ES-I3 (cell line): Measurements from ENCODE around the gene CISD1.
"Not testable (repeated sequence)": the region's sequence is repeated elsewhere in the genome, so short reads cannot be mapped to it uniquely, and the experiment has no call there.

Experiments used
- H3K36me3 ChIP-seq: 2 replicates; pipeline ENCODE4 v1.6.1; 2013; ENCODE audit warnings: mild to moderate bottlenecking, low read length, control low read depth, moderate library complexity; ENCODE audit not compliant: insufficient read depth
- H3K4me1 ChIP-seq: 2 replicates; pipeline ENCODE4 v1.6.1; 2013; ENCODE audit warnings: mild to moderate bottlenecking, control low read depth, low read length; ENCODE audit not compliant: insufficient read depth
- H3K9ac ChIP-seq: 2 replicates; pipeline ENCODE4 v1.6.1; 2013; ENCODE audit warnings: low read depth, mild to moderate bottlenecking, low read length, moderate library complexity
- H3K9me3 ChIP-seq: 2 replicates; pipeline ENCODE4 v1.6.1; 2013; ENCODE audit warnings: mild to moderate bottlenecking, low read length, moderate library complexity; ENCODE audit not compliant: control insufficient read depth, insufficient read depth

CISD1 gene

DNA sequence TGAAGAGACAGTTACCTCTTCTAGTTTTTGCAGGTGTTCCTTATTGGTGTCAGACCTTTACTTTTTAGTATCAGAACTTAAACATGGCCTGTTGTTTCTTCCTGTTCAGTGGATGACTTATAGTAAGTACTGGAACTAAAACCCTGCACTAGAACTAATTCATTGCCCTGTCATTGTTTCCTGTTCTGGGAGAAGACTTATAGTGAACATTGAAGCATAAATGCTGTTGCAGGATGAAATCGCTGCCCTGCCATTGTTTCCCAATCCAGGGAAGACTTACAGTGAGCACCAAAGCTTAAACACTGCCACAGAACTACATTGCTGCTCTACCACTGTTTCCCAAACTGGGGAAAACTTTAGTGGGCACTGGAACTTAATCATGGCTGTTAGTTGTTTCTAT is 14.3 kb upstream of the CISD1 start:
- H3K4me1 ChIP-seq = no peaks in the 10 kb centered on the region
- no peak overlapping the region for H3K9ac ChIP-seq
- H3K9me3 ChIP-seq = peaks cover 11% of the 10 kb centered on the region
- H3K36me3 ChIP-seq = no peaks in the 10 kb centered on the region

DNA sequence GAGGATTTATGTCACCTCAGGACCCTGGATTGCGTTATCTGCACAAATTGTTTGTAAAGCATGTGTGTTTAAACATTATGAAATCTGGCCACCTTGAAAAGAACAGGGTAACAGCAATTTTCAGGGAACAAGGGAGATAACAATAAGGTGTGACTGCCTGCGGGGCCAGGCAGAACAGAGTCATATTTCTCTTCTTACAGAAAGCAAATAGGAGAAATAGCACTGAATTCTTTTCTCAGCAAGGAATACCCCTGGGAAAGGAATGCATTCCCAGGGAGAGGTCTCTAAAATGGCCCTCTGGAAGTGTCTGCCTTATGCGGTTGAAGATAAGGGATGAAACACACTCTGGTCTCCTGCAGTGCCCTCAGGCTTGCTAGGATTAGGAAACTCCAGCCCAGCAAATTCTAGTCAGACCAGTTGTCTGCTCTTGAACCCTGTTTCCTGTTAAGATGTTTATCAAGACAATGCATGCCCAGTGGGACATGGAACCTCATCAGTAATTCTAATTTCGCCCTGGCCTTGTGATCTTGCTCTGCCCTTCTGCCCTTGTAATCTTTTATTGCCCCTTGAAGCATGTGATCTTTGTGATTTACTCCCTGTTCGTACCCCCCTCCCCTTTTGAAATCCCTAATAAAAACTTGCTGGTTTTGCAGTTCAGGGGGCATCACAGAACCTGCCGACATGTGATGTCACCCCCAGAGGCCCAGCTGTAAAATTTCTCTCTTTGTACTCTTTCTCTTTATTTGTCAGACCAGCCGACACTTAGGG is 12.8 kb upstream of the CISD1 start:
- H3K36me3 ChIP-seq, H3K9ac ChIP-seq, H3K4me1 ChIP-seq: not testable (repeated sequence)
- H3K9me3 ChIP-seq = peaks cover 11% of the 10 kb centered on the region

DNA sequence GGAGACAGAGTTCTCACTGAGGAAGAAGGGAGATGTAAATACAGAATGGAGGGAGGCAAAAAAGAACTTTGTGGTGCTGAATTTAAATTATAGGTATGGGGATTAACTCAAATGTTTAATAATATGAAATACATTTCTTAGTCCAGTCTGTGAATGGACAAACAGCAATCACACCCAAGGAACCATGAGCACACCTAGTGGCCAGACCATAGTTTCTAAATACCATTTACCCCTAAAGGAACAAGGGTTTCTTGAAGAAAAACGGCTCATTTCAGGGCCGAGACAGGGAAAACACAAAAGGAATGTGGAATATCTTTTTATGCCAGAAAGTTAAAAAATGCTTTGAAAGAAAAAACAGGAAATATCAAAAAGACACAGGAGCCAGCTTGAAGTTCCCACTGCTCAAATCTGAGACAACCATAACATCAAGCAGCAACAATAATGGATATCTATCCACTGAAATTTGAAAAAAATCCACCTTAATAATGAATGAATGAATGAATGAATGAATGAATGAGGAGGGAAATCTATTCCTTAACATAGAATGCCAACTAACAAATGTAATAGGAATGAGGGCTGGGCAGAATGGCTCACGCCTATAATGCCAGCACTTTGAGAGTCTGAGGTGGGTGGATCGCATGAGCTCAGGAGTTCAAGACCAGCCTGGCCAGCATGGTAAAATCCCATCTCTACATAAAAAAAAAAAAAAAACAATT is 9.8 kb upstream of the CISD1 start:
- H3K9ac ChIP-seq = no peak overlapping the region
- H3K4me1 ChIP-seq = no peaks in the 10 kb centered on the region
- H3K9me3 ChIP-seq = peaks cover 7% of the 10 kb centered on the region
- H3K36me3 ChIP-seq = no peaks in the 10 kb centered on the region

DNA sequence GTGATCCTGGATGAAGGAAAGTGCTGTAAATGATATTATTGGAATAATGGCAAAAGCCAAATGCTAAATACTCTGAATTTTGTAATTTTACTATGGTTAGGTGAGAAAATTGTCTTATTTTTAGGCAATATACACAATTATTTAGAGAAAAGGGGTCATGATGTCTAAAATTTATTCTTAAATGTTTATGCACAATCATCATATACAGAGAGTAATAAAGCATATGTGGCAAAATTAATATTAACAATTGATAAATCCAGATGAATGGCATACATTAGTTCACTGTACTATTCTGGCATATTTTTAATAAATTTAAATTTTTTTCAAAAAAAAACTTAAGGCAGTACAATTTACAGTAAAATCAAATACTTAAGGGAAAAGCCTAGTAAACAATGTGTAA is 8.6 kb upstream of the CISD1 start:
- no peaks in the 10 kb centered on the region for H3K36me3 ChIP-seq
- H3K9me3 ChIP-seq = peaks cover 7% of the 10 kb centered on the region
- H3K4me1 ChIP-seq = peaks cover 3% of the 10 kb centered on the region; the same call in 1 of the 2 replicates
- H3K9ac ChIP-seq = no peak overlapping the region

DNA sequence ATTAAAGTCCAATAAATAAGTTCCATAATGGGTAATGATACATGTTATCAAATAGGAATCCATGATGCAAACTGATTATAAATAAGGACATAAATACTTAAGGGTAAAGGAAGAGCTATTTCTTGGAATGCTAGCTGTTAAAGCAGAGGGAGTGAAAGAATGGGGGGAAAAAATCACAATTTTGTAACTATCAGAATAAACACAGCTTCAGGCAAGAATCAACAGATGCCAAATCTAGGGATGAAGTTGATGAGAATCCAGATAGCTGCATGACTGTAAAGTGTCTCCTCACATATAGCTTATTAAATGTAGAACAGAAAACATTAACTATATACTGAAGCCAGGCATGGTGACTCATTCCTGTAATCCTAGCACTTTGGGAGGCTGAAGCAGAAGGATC is 6.2 kb upstream of the CISD1 start:
- Histone ChIP-seq H3K36me3 (no peaks in the 10 kb centered on the region), H3K9ac (no peak overlapping the region), H3K9me3 (peaks cover 3% of the 10 kb centered on the region), H3K4me1 (peaks cover 7% of the 10 kb centered on the region; the same call in 1 of the 2 replicates)

DNA sequence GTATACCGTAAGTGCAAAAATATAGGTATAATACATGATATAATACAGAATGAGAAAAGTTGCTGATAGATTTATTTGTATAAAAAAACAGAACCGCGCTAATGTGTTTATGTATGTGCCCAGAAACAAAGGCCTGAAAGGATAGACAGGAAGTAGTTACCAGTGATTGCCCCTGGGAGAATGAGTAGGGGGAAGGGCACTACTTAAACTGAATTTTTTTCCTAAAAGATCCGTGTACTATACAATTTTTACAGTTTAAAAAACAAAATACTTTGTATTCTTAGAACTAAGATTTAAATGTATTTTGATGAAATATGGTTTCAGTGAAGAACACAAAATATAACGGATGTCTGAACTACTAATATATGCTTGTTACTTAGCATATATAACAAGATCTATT is 4.2 kb upstream of the CISD1 start:
- H3K9me3 ChIP-seq = no peaks in the 10 kb centered on the region
- H3K9ac ChIP-seq = no peak overlapping the region
- no peaks in the 10 kb centered on the region for H3K36me3 ChIP-seq
- peaks cover 7% of the 10 kb centered on the region; the same call in 1 of the 2 replicates for H3K4me1 ChIP-seq

DNA sequence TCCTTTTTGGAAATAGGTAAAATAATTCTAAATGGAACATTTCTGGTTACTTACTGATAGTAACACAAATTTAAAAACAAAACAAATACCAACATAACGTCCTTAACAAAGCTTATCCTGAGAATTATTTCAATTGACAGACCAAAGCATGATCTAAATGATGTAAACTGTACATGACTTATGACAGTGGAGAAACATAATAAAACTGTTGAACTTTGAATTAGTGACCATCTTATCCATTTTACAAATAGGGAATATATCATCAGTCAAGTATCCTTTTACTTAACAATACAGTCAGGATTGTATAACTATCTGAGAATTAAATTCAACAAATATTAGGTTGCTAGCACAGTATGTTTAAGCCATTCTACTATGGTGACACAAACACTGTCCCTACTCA is 3.7 kb upstream of the CISD1 start:
- peak overlapping the region; percentile 72; the same call in 1 of the 2 replicates for H3K9ac ChIP-seq
- no peaks in the 10 kb centered on the region for H3K9me3 ChIP-seq
- peaks cover 7% of the 10 kb centered on the region; the same call in 1 of the 2 replicates for H3K4me1 ChIP-seq
- H3K36me3 ChIP-seq = no peaks in the 10 kb centered on the region

DNA sequence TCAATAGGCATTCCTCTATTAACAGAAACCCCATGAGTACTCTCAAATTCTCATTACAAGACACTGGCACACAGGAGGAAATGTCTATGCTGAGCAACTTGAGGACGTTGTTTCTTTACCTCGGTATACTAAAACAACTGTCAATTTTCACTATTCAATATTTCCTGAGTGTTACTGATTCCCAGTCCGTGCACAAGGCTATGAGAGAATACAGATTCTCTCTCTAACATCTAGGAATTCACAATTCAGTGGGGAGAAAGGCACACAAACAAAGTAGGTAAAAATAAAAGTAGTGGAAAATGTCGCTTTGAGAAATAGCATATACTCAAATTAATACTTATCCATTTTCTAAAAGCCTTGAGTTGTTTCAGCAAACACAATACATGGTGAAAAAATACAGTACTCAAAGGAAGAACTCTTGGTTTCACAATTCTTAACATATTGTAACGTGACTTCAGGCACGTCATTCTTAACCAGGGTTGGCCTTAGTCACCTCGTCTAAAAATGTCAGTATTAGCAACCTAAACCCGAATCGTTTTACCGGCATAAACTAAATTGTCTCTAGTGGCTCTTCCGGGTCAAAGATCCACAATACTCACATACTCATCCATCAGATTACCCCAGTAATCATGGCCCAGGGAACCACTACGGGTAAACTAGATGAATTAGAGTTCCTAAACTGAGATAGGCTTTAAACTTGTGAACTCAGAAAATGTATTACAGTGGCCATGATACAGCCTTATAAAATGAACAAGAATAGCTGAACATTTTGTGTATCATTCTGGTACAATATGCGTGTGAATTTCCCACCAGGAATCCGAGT is 2.7 kb upstream of the CISD1 start:
- Histone ChIP-seq H3K4me1 (peaks cover 7% of the 10 kb centered on the region; the same call in 1 of the 2 replicates), H3K9me3 (no peaks in the 10 kb centered on the region), H3K36me3 (no peaks in the 10 kb centered on the region), H3K9ac (peak overlapping the region; percentile 72)

DNA sequence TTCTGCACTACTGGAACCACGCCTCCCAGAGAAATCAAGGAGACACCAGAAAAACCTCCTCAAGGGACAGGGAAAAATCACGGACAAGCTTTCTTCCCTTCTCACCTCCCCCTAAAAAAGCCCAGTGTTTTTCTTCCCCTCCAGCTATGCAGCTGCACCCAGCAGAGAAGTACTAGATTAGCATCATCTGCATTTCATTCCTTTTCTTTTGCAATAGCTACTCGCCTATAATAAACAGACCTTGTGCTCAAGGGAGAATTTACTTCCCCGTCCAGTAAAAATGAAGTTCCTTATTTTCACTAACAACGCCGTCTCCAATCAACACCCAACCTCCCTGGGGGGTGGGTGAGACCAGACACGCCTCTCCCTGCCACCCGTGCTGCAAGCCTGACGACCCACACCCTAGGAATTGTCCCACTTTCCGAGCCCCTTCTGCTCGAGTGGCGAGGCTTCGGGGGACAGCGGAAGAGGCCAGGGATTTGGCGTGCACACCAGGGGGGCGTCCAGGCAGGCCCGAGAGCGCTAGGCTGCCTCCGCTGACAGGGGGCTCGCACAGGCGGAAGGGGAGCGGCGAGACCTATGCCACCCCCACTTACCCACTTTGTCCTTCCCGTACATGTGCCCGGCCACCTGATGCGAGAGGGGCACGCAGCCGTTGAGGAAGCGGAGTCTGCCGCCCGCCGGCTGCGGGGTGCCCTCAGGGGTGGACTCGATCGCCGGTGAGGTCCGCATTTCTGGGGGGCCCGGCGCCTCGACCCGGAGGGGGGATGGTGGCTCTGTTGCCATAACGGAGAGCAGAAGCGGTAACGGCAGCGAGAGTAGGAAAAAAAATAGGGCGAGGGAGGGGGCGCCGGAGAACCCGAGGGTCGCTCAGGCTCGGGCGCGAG is 1.9 kb upstream of the CISD1 start:
- peaks cover 7% of the 10 kb centered on the region; the same call in 1 of the 2 replicates for H3K4me1 ChIP-seq
- H3K9me3 ChIP-seq = no peaks in the 10 kb centered on the region
- H3K36me3 ChIP-seq = no peaks in the 10 kb centered on the region
- H3K9ac ChIP-seq = peak overlapping the region; percentile 72

DNA sequence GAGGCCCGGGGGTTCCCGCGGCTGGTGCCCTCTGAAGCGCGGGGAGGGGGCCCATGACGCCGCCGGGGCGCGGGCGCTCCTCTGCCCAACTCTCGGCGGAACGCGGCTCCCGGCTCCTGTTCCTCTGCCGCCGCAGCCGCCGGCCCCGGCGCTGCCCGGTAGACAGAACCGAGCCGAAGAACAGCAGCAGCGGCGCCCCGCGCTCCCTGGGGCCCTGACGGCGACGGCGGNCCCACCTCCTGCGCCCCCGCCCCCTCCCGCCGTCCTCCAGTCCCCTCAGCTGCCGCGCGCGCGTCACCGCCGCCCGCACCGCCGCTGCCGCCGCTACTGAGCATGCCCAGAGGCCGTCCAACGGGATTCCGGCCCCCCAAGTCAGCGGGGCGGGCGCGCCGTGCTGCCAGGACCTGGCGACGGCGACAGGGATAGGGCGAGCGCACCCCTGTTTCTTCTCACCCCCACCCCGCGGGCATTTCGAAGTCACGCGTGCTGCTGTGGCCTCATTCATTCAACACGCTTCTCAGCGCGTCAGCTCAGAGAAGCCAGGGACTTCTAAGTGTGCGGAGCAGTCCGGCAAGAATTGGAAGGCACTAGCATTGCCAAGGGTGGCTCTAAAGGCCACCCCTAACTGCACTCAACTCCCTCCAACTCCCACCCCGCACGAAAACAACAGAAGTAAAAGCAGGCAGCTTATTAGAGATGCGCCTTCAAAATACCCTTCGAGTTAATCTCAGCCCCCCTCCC is 1.1 kb upstream of the CISD1 start, which contains the start of gene IPMK:
IPMK (minus strand) TSS at position 182 of the 741 bp plus-strand sequence. CDS start 283 bp downstream, outside the sequence.
- H3K9ac ChIP-seq = peak within 1 kb of the TSS; percentile 76
- H3K9me3 ChIP-seq = no peaks in the 10 kb centered on the region
- H3K4me1 ChIP-seq = peaks cover 7% of the 10 kb centered on the region; the same call in 1 of the 2 replicates
- no peaks in the 10 kb centered on the region for H3K36me3 ChIP-seq

DNA sequence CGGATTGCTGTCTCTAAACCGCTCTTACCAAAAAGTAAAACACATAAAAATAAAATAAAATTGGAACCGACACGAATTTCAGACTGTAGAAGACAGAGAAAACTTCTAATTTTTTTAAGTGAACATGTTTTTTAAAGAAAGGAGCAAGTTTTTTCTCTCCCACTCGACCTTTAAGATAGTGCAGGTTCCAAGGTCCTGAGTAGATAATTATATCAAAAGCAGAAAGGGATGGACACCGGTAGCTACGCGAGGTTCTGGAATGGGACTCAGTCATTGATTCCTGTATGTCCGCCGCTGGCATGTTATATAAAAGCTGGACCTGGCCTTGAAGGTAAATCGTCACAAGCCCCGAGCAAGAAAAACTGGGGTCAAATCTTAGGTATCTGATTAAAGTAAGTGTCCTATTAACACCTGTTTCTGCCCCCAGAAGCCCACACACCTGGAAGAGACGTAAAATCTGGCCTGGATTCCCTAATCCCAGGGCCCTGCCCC is 462 bp upstream of the CISD1 start:
- peak overlapping the region; percentile 76 for H3K9ac ChIP-seq
- H3K9me3 ChIP-seq = no peaks in the 10 kb centered on the region
- no peaks in the 10 kb centered on the region for H3K36me3 ChIP-seq
- peaks cover 7% of the 10 kb centered on the region; the same call in 1 of the 2 replicates for H3K4me1 ChIP-seq

DNA sequence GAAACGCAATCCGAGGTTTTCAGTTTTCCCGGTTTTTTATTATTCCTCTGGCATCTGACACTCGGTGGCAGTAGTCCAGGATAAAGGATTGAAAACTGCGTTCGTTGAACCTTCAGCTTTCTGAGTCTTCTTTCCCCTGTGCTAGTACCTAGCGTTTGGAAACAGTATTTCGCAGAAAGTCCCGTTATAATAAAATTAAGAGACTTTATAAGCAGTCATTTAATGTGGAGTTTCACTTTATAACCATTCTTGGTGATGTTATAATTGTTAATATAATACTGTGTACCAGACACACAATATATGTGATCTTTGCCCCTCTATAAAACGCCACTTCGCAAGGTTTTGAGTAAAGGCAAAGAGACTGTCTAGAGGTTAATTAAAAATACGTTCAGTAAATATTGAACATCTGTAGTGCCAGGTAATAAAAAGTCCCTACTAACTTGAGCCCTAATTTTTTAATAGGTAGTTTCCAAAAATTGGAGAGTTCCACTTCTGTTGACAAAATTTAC is 874 bp downstream of the CISD1 start:
- Histone ChIP-seq H3K9ac (peak overlapping the region; percentile 82), H3K36me3 (no peaks in the 10 kb centered on the region), H3K9me3 (no peaks in the 10 kb centered on the region), H3K4me1 (peaks cover 3% of the 10 kb centered on the region; the same call in 1 of the 2 replicates)
